Measurements from ENCODE around the gene PLA2G3. TPM values are rescaled to one million over a fixed set of nuclear protein-coding genes. Genes with fewer than 3 reads are reported as not detected.
"Not testable (repeated sequence)": the region's sequence is repeated elsewhere in the genome, so short reads cannot be mapped to it uniquely, and the experiment has no call there.

Gene PLA2G3
- total and polyA plus RNA-seq, 2 experiments from 2014 or later: 18.0 to 34.5 TPM

DNA sequence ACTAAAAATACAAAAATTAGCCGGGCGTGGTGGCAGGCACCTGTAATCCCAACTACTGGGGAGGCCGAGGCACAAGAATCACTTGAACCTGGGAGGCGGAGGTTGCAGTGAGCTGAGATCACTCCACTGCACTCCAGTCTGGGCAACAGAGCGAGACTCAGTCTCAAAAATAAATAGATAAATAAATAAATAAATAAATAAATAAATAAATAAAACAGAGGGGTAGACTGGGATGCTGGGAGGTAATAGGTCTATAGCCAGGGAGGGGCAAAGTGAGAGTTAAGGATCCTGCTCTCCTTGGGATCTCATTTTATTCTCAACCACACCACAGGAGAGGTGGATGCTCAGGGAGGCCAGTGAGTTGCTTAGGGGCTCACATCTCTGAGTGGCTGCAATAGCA lies 42.8 kb downstream of the PLA2G3 start:
- H3K9me2 ChIP-seq (ENCODE audit: insufficient read depth); H3K4me3 ChIP-seq; DNase-seq (ENCODE audit: low spot score); ATAC-seq; H3K4me3 Mint-ChIP-seq; H4K20me1 ChIP-seq (replicated peaks; ENCODE audit: insufficient read depth); H3K79me2 ChIP-seq (replicated peaks; ENCODE audit: insufficient read depth); H3K9me3 Mint-ChIP-seq; H3K36me3 ChIP-seq (ENCODE audit: insufficient read depth); H2AFZ ChIP-seq; H3K36me3 Mint-ChIP-seq (ENCODE audit: low read depth); H3K27ac Mint-ChIP-seq; H3K27ac ChIP-seq (ENCODE audit: low read depth); H3F3A ChIP-seq (replicated peaks; ENCODE audit: low read depth); H3K27me3 ChIP-seq (ENCODE audit: insufficient read depth): not testable (repeated sequence)
- Mint-ChIP-seq H3K4me1 (peaks cover 14% of the 10 kb centered on the region), H3K27me3 (ENCODE audit: insufficient read depth, low read depth, poor library complexity) (peaks cover 19% of the 10 kb centered on the region)
- Histone ChIP-seq H3K4me2 (peak overlapping the region; percentile 93; the same call in 1 of the 2 replicates), H3K4me1 (ENCODE audit: insufficient read depth) (peaks cover 13% of the 10 kb centered on the region)

DNA sequence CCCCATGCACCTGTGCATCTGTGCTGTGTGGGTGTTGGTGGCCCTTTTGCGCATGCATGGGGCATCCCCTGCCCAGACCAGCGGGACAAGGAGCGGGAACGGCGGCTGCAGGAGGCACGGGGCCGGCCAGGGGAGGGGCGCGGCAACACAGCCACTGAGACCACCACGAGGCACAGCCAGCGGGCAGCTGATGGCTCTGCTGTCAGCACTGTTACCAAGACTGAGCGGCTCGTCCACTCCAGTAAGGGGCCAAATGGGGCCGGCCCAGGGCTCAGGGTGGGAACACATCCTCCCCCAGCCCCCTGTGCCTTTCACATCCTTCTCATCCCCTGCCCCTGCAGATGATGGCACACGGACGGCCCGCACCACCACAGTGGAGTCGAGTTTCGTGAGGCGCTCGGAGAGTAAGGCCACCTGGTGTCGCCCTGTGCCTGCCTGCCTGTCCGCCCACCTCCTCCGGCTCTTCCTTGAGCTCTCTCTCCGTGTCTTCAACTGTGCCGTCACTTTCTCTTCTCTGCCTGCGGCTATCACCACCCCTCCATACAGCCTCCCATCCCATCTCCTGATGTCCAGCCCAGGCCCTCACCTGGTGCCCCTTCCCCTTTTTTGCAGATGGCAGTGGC lies 43.5 kb downstream of the PLA2G3 start:
- H3K4me2 ChIP-seq: peak overlapping the region; percentile 55; the same call in 1 of the 2 replicates
- Mint-ChIP-seq H3K9me3 (no peaks in the 10 kb centered on the region), H3K27me3 (ENCODE audit: insufficient read depth, low read depth, poor library complexity) (peaks cover 18% of the 10 kb centered on the region), H3K27ac (no peak overlapping the region), H3K36me3 (ENCODE audit: low read depth) (no peaks in the 10 kb centered on the region; the same call in 2 of the 3 replicates), H3K4me3 (no peak overlapping the region), H3K4me1 (peaks cover 14% of the 10 kb centered on the region)
- no peak overlapping the region for H3K4me3 ChIP-seq
- H3K79me2 ChIP-seq (replicated peaks; ENCODE audit: insufficient read depth): no peaks in the 10 kb centered on the region
- H3F3A ChIP-seq (replicated peaks; ENCODE audit: low read depth): 0 out of 2 replicates have a peak, but pooled peaks cover 6% of the 10 kb centered on the region
- H2AFZ ChIP-seq: no peak overlapping the region
- H4K20me1 ChIP-seq (replicated peaks; ENCODE audit: insufficient read depth): no peaks in the 10 kb centered on the region
- H3K27ac ChIP-seq (ENCODE audit: low read depth): no peak overlapping the region
- DNase-seq (ENCODE audit: low spot score) (peak; percentile 72), ATAC-seq (peak; percentile 55)
- no peaks in the 10 kb centered on the region for H3K9me2 ChIP-seq (ENCODE audit: insufficient read depth)
- no peaks in the 10 kb centered on the region for H3K36me3 ChIP-seq (ENCODE audit: insufficient read depth)
- H3K4me1 ChIP-seq (ENCODE audit: insufficient read depth): peaks cover 13% of the 10 kb centered on the region
- TF ChIP-seq, protein P1, sequence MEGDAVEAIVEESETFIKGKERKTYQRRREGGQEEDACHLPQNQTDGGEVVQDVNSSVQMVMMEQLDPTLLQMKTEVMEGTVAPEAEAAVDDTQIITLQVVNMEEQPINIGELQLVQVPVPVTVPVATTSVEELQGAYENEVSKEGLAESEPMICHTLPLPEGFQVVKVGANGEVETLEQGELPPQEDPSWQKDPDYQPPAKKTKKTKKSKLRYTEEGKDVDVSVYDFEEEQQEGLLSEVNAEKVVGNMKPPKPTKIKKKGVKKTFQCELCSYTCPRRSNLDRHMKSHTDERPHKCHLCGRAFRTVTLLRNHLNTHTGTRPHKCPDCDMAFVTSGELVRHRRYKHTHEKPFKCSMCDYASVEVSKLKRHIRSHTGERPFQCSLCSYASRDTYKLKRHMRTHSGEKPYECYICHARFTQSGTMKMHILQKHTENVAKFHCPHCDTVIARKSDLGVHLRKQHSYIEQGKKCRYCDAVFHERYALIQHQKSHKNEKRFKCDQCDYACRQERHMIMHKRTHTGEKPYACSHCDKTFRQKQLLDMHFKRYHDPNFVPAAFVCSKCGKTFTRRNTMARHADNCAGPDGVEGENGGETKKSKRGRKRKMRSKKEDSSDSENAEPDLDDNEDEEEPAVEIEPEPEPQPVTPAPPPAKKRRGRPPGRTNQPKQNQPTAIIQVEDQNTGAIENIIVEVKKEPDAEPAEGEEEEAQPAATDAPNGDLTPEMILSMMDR (conservative IDR thresholded peaks at IDR 0.05; ENCODE audit: low read depth in 2 of 2): peak; percentile 21 to 71; a peak in 3 of 4 replicates
- TF ChIP-seq JUNB (IDR thresholded peaks at IDR 0.05; ENCODE audit: unreplicated experiment): no peak
- H3K27me3 ChIP-seq (ENCODE audit: insufficient read depth): no peaks in the 10 kb centered on the region

DNA sequence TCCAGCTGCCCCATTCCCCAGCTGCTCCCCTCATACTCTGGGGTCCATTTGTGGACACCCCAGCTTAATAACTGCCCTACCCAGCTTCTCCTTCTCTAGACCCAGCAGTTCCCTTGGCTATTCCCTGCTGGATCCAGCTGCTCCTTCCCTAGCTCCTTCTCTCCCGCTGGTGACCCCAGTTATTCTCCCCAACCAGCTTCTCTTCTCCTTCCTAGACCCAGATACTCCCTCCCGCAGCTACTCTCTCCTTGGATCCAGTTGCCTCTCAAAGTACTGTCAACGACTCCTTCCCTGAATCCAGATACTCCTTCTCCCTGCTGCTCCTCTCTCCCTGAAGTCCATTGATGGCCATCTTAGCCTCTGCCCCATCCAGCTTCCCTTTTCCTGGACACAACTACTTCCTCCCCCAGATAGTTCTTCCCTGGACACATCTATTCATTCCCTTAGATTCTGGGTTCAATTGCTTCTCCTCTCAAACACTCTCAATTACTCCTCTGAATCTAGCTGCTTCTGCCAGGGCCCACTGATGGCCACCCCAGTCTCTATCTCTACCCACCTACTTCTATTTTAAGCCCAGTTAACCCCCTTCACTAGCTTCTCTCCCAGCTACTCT lies 44.6 kb downstream of the PLA2G3 start:
- H3K27me3 Mint-ChIP-seq (ENCODE audit: insufficient read depth, low read depth, poor library complexity): peaks cover 13% of the 10 kb centered on the region
- ATAC-seq (no peak), DNase-seq (ENCODE audit: low spot score) (no peak)
- Histone ChIP-seq H4K20me1 (replicated peaks; ENCODE audit: insufficient read depth) (no peaks in the 10 kb centered on the region), H3K79me2 (replicated peaks; ENCODE audit: insufficient read depth) (no peaks in the 10 kb centered on the region), H3K4me2 (no peak overlapping the region), H3K27ac (ENCODE audit: low read depth) (no peak overlapping the region), H3K36me3 (ENCODE audit: insufficient read depth) (no peaks in the 10 kb centered on the region), H3F3A (replicated peaks; ENCODE audit: low read depth) (0 out of 2 replicates have a peak, but pooled peaks cover 6% of the 10 kb centered on the region), H3K4me3 (no peak overlapping the region), H3K9me2 (ENCODE audit: insufficient read depth) (no peaks in the 10 kb centered on the region), H3K27me3 (ENCODE audit: insufficient read depth) (no peaks in the 10 kb centered on the region), H2AFZ (no peak overlapping the region), H3K4me1 (ENCODE audit: insufficient read depth) (peaks cover 13% of the 10 kb centered on the region)
- H3K9me3 Mint-ChIP-seq: no peaks in the 10 kb centered on the region
- no peak overlapping the region for H3K27ac Mint-ChIP-seq
- peaks cover 14% of the 10 kb centered on the region for H3K4me1 Mint-ChIP-seq
- no peak overlapping the region; the same call in 2 of the 3 replicates for H3K4me3 Mint-ChIP-seq
- no peaks in the 10 kb centered on the region; the same call in 2 of the 3 replicates for H3K36me3 Mint-ChIP-seq (ENCODE audit: low read depth)
- TF ChIP-seq ZNF114 (CRISPR knock-in tag; IDR thresholded peaks at IDR 0.05) (no peak), EZH2 (IDR thresholded peaks at IDR 0.05; ENCODE audit: low read depth, unreplicated experiment) (no peak), ZNF331 (CRISPR knock-in tag; IDR thresholded peaks at IDR 0.05; ENCODE audit: low read depth) (no peak), JUNB (IDR thresholded peaks at IDR 0.05; ENCODE audit: unreplicated experiment) (no peak), NANOG (IDR thresholded peaks at IDR 0.05; ENCODE audit: borderline replicate concordance) (no peak), POLR2AphosphoS5 (IDR thresholded peaks at IDR 0.05; ENCODE audit: low read depth) (no peak)
- TF ChIP-seq, protein P1 (conservative IDR thresholded peaks at IDR 0.05; ENCODE audit: low read depth in 2 of 2): no peak
- TF ChIP-seq, protein P2, sequence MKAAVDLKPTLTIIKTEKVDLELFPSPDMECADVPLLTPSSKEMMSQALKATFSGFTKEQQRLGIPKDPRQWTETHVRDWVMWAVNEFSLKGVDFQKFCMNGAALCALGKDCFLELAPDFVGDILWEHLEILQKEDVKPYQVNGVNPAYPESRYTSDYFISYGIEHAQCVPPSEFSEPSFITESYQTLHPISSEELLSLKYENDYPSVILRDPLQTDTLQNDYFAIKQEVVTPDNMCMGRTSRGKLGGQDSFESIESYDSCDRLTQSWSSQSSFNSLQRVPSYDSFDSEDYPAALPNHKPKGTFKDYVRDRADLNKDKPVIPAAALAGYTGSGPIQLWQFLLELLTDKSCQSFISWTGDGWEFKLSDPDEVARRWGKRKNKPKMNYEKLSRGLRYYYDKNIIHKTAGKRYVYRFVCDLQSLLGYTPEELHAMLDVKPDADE (IDR thresholded peaks at IDR 0.05): no peak
- TF ChIP-seq, protein P3, sequence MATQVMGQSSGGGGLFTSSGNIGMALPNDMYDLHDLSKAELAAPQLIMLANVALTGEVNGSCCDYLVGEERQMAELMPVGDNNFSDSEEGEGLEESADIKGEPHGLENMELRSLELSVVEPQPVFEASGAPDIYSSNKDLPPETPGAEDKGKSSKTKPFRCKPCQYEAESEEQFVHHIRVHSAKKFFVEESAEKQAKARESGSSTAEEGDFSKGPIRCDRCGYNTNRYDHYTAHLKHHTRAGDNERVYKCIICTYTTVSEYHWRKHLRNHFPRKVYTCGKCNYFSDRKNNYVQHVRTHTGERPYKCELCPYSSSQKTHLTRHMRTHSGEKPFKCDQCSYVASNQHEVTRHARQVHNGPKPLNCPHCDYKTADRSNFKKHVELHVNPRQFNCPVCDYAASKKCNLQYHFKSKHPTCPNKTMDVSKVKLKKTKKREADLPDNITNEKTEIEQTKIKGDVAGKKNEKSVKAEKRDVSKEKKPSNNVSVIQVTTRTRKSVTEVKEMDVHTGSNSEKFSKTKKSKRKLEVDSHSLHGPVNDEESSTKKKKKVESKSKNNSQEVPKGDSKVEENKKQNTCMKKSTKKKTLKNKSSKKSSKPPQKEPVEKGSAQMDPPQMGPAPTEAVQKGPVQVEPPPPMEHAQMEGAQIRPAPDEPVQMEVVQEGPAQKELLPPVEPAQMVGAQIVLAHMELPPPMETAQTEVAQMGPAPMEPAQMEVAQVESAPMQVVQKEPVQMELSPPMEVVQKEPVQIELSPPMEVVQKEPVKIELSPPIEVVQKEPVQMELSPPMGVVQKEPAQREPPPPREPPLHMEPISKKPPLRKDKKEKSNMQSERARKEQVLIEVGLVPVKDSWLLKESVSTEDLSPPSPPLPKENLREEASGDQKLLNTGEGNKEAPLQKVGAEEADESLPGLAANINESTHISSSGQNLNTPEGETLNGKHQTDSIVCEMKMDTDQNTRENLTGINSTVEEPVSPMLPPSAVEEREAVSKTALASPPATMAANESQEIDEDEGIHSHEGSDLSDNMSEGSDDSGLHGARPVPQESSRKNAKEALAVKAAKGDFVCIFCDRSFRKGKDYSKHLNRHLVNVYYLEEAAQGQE (IDR thresholded peaks at IDR 0.05; ENCODE audit: unreplicated experiment): no peak

Measured in GM23338 (cell line).